Fibroblast of villous mesenchyme (primary cell): ENCODE data around the gene NLRP8. TPM values are rescaled to one million over a fixed set of nuclear protein-coding genes. Genes with fewer than 3 reads are reported as not detected.

ENCODE experiments used
- DNase-seq: peaks from one replicate; pipeline ENCODE4 v3.0.0-alpha.2; 2010; ENCODE audit warnings: low read depth
- H3K4me3 ChIP-seq: 2 replicates; pipeline ENCODE4 v1.5.1; 2011; ENCODE audit warnings: low read depth, mild to moderate bottlenecking, low read length
- total RNA-seq: library from RNA; depleted of rRNA; stranded (reverse); fragments of >200 nt; gene quantifications from 2 replicates; pipeline ENCODE4 v1.2.3, GENCODE V29; 2012
- TF ChIP-seq, protein P1 (sequence below): IDR thresholded peaks from 2 replicates; pipeline ENCODE4 v1.5.1; 2012; ENCODE audit warnings: low read depth, mild to moderate bottlenecking, low read length; ENCODE audit not compliant: insufficient read depth

Gene NLRP8
- total RNA-seq = not detected in 2 replicates

DNA sequence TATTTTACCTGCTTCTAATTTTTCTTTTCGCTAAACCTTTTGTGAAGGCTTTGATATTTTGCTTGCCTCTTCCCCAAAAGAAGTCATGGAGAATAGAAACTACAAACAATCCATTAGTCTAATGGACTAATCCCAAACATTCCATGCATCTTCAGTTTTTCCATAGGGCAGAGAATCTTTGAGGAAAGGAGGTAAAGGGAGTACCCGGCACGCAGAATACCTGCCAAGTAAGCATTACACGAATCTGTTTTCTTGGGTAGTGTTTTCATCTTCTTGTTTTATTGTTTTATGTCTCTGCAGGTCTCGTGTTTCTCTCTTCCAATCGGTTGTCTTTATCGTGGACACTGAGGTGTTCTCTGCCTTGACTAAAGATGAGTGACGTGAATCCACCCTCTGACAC, at the start of gene NLRP8:
Gene NLRP8 (plus strand): TSS at position 301 of the 400 bp plus-strand sequence.
- no peak within 1 kb of the TSS for H3K4me3 ChIP-seq
- TF ChIP-seq, protein P1, sequence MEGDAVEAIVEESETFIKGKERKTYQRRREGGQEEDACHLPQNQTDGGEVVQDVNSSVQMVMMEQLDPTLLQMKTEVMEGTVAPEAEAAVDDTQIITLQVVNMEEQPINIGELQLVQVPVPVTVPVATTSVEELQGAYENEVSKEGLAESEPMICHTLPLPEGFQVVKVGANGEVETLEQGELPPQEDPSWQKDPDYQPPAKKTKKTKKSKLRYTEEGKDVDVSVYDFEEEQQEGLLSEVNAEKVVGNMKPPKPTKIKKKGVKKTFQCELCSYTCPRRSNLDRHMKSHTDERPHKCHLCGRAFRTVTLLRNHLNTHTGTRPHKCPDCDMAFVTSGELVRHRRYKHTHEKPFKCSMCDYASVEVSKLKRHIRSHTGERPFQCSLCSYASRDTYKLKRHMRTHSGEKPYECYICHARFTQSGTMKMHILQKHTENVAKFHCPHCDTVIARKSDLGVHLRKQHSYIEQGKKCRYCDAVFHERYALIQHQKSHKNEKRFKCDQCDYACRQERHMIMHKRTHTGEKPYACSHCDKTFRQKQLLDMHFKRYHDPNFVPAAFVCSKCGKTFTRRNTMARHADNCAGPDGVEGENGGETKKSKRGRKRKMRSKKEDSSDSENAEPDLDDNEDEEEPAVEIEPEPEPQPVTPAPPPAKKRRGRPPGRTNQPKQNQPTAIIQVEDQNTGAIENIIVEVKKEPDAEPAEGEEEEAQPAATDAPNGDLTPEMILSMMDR = no peak
- no peak for DNase-seq

DNA sequence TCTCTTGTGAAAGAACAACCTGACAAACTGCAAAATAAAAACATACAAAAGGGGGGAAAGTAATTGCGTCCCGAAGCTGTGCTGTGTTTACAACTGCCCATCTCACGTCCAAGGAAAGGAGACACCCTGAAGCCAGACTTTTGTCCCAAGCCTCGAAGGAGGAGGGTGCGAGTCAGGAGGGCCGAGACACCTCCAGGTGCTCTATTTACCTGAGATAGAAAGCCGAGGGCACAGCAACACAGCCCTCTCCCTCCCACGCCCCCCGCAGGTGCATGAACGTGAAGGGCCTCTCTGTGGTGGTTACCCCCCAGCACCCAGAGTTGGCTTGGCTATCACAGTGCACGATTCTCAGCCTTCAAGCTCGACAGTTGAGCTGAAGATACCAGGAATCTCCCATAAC, 48.7 kb upstream of the NLRP8 start:
- TF ChIP-seq, protein P1 = no peak
- H3K4me3 ChIP-seq = no peak overlapping the region
- DNase-seq = no peak

DNA sequence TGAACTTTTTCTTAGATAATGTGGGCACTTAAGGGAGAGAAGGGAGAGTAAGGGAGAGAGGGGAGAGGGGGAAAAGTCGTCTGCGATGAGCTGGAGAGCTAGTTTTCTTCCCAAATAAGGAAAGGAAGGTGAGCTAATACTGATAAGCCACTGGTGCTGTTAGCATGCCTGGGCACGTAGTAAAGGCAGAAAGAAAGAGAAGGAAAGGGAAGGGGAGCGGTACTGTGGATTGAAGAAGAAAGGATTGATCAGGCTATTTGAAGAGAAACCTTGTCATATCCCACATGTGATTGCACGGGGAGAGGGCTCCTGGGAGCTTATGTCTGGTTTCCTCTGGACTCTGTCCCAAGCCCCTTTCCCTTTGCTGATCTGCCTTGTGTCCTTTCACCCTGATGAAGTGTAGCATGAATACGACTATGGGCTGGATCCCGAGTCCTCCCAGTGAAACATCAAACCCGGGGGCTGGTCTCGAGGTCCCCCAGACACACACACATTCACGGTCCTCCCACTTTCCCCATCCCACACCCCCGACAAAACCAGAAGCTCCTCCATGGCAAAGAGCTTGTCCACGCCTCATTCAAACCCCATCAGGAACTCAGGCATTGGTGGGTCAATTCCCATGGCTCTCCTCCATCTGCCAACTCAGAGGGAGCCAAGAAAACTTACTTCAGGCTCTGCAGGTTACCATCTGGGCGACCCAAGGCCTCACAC, 46.1 kb upstream of the NLRP8 start:
- TF ChIP-seq, protein P1 = no peak
- H3K4me3 ChIP-seq = no peak overlapping the region
- no peak for DNase-seq

DNA sequence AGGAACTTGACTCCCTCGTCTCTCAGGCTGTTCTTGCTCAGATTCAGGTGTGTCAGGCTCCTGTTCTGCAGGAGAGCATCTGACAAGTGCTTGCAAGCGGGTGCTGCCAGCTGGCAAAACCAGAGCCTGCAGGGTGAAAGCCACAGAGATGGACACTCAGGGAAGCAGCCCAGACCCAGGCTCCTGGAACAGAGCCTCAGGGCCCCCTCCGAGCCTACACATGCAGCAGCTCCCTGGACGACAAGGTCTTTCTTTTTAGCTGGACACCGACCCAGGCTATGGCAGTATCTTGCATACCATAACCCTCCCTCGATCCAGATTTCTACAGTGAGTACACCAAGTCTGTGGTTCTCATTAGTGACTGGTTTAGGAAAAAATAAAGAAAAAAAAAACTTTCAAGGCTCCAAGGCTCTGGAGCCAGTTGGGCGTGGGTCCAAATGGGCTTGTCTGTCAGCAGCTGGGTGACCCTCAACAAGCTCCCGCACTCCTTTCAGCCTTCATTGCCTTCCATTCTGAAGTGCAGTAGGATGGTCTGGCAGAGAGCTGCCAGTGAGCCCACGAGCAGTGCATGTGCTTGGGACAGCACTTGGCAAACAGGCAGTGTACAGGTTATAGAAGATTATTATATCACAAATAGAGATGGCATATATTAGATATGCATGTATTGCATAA, 45.4 kb upstream of the NLRP8 start:
- DNase-seq = no peak
- TF ChIP-seq, protein P1 = no peak
- H3K4me3 ChIP-seq = no peak overlapping the region

DNA sequence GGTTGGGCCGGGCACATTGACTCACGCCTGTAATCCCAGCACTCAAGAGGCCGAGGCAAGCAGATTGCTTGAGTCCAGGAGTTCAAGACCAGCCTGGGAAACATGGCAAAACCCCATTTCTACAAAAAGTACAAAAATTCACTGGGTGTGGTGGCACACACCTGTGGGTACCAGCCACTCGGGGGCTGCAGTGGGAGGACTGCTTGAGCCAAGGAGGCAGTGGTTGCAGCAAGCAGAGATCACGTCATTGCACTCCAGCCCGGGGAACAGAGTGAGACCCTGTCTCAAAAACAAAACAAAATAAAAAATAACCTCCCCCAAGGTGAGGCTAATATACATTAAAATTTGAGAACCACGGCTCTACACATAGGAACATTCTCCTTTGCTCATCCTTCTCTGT, 40.3 kb upstream of the NLRP8 start:
- TF ChIP-seq, protein P1 = no peak
- H3K4me3 ChIP-seq = no peak overlapping the region
- DNase-seq = no peak

DNA sequence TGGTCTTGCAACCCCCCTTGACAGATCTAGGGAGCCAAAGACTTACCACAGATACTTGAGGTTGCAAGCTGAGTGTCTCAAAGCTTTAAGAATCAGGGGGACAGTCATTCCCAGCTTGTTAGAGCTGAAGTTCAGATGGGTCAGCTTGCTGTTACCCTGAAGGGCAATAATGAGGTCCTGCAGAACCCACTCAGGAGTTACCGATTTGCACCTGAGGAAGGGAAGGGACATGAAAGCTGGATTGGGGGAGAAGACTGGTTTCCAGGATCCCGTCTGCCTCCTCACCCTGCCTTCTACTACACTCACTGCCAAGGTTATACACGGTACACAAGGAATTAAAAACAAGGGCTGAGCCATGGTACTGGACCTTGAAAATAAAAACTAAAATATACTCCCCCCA, 39.9 kb upstream of the NLRP8 start:
- TF ChIP-seq, protein P1 = no peak
- no peak overlapping the region for H3K4me3 ChIP-seq
- DNase-seq = no peak

DNA sequence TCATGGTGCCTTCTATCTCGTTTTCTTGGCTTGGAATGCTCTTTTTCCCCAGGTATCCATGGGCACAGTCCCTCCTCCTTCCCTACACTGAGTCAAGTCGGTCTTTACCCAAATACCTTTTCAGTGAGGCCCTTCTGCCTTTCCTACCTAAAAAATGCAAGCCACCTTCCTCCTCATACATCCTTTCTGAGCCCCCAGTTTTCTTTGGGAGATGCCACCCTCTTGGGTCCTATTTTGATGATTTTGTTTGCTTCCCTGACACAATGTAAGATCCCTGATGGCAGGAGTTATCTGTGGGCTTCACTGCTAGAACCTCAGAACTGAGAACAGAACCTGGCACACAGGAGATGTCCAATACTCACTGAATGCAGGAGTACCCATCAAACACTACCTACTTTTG, 37.8 kb upstream of the NLRP8 start:
- TF ChIP-seq, protein P1 = no peak

More for the DNA sequence above, 37.8 kb upstream of the NLRP8 start:
- H3K4me3 ChIP-seq = no peak overlapping the region
- no peak for DNase-seq
